COLO668 (cell line): ENCODE measurements around the gene NDC80.
A peak's percentile ranks its signal among the peaks of the same experiment; 100 is the strongest.

ENCODE experiments used
- DNase-seq: peaks from one replicate; lab custom pipeline; 2025; ENCODE audit not compliant: unreplicated experiment; lab: John Stamatoyannopoulos, UW

NDC80 gene

DNA sequence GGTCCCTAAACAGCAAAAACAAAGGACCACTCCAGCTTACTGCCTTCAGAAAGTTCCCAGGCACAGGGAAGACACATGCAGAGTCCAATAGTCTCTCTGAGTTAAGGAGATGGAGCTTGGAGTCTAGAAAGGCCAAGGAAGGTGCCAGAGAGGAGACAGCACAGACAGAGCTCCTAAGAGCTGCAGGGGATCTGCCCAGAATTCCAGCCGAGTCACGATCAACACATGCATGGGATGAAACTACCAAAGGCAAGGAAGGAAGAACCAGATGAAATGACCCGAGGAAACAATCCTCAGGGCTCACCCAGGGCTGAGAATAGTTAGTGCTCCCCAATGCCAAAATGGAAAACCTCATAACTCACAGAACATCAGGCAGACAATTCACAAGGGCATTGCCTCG is 15.5 kb upstream of the NDC80 start:
- DNase-seq, result no peak

DNA sequence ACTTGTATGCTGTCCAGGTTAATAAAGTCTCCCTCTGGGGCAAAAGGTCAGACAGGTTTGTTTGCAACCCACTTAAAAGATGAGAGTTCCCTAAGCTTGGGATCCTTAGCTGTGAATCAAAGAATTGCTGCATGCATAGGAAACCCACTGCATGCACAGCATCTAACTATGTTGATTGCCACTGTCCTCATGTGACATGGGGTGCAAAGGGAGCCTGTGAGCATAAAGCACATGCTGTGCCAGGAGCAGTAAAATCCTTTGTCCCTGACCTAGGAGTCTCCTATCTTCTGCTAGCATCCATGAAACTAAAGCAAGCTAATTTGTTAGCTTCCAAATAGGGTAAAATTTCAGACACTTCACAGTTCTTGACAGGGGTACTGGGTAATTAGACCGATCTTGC is 13.8 kb upstream of the NDC80 start:
- no peak for DNase-seq

DNA sequence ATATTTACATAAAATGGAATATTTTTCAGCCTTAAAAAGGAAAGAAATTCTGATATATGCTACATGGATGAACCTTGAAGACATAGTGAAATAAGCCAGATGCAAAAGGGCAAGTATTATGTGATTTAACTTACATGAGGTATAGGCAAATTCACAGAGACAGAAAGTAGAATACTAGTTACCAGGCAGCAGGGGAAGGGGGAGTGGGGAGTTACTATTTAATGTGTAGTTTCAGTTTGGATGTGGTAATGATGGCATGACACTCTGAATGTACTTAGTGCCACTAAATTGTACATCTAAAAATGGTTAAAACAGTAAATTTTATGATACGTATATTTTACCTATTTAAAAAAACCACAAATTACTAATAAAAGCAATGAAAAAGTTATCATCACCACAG is 12.1 kb upstream of the NDC80 start:
- no peak for DNase-seq

DNA sequence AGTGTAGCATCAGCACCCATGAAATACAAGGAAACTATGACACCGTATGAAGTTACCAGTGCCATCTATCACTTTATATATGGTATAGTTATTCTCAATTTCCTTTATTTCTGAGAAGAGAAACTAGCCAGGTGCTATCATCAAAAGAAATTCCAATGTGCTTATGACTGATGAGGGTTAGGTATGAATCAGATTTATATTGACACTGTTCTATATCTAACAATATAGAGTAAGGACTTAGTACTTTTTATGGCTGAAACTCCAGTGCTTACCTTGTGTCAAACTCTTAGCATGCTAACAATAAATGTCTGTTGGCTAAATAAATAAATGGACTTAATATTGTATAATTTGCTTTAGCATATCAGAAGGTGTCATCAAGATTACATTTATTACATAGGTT is 7.0 kb upstream of the NDC80 start:
- no peak for DNase-seq

DNA sequence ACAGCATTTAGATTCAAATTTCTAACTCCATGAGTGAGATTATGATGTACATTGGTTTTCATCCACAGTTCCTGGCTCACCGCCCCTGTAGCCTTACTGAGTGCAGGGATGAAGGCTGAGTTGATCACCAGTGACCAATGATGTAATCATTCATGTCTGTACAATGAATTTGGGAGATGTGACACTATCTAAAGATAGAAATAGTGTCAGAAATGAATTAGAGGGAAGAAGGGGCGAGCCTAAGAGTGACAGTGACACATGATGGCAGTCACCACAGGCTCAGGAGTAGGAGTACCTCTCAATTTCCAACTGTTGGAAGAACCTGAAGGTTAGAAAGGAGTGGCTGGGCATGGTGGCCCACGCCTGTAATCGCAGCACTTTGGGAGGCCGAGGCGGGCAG is 3.2 kb upstream of the NDC80 start:
- DNase-seq, result no peak

DNA sequence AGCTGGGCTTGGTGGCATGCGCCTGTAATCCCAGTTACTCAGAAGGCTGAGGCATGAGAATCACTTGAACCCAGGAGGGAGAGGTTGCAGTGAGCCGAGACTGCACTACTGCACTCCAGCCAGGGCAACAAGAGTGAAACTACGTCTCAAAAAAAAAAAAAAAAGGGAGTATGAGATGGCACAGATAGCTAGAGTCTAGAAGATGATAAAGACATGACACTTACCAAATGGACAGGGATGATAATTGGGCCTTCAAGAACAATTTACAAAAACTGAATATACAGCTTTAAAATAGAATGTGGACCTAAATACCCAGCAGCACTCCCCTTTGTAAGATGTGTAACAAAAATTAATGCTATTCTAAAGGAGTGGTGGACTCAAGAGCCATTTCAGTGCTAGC is 2.8 kb upstream of the NDC80 start:
- no peak for DNase-seq

DNA sequence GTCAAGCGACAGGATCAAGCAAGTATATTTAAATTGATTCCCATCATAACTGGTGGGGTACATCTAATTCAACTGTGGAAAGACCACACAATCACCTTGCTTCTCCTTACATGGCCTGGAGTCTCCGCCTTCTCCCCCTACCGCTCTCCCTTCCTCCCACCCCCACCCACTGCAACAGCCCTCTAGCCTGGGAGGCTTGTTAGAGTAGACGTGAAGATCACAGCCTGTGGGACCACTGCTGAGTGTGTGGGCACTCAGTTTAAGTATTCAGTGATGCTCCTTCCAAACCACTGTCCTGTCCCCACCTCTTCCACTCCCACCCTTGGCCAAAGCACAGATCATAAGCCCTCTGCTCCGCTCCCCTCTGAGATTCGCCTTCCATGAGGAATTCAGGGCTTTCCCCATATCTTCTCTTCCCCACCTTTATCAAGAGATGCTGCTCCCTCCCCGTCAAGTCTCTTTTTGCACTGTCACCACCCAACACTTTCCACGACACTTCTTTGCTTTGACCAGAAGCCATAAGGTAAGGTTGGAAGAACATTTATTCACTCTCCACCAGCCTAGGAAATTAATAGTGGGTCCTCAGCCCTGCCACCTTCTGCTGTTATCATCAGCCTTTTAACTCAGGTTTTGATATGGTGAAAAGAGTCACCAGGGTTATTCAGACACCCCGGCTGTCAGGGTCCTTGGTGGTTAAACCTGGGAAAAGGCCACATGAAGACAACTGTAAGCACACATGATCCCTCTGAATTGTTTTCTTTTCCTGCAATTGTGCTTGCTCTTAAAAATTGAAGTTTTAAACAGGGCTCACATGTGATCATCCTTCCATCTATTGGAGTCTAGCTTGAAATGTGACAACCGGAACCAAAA is 1.8 kb upstream of the NDC80 start:
- no peak for DNase-seq

DNA sequence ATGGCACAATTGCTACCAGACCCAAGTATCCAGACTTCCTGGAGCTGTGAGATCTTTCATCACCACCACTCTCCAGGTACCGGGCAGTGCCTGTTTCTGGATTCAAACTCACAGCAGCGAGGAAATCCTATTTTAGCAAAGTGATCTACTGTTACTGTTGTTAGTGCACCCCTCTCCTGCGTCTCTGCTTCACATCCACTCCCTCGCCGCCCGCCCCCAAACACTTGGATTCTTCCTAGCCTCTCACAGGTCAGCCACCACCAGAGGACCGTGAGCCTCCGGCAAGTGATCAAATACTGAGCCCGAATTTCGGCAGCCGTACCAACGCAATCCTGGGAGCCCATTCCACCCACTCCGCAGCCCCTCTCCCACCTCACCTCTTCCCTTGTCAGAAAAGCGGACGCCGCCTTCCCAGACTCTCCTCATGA is 571 bp upstream of the NDC80 start:
- DNase-seq, result peak; percentile 68

DNA sequence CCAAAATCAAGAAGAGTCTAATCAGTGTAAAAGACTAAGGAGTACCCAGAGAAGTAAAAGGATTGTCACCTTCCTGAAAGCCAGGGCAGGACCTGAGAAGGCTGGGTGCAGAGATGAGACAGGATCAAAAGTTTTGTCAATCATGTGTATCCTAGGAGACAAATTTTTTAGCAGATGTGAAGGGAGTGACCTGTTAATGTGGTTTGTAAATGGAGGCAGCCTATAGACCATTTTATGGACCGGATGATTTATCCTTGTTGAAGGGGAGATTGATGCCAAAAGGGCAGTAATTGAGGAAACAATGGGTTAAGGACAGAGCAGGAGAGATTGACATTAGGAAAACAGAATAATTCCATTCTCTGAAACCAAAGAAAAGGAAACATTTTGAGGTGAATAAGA is 813 bp downstream of the NDC80 start:
- DNase-seq, result no peak

DNA sequence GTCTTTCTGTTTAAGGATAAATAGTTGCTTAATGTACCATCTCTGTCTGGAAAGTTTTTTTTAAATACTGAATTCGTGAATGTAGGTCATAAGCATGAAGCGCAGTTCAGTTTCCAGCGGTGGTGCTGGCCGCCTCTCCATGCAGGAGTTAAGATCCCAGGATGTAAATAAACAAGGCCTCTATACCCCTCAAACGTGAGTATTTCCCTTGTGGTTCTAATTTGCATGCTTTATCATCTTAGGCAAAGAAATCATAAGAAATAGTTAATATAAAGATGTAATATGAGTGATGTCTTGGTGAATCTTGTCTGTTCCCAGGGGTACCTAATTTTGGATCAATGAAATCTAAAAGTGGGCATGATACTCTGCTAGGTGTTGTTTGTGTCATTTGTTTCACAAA is 1.5 kb downstream of the NDC80 start:
- no peak for DNase-seq

DNA sequence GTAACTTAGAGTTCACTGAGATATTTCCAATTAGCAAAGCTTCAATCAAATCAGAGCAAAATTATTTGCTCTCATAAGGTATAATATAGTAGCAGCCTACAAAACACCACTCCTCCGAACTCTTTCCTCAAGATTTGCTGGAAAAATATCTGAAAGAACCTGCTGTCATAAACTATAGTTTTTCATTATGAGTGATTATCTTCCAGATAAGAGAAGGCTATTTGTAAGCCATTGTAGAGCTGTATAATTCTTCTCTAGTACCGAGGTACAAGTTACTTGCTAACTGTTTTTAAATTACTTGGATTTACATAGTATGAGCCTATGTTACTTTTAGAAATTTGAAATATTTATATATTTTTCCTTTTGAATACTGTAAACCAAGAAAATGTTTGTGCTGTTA is 2.1 kb downstream of the NDC80 start:
- no peak for DNase-seq

DNA sequence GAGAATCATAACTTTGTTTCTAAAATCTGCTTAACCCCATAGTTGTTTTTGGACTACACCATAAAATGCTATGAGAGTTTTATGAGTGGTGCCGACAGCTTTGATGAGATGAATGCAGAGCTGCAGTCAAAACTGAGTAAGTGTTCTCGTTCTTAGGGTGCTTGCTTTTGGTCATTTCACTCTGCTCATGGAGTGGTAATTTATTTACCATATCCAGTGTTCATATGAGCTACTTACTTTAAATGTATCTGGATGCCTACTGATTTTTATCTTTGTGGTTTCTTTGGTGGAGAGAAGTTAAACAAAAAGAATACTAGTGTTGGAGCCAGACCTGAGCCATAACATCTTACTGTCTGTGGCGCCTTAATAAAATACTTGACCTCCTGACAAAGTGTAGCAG is 16.4 kb downstream of the NDC80 start:
- no peak for DNase-seq

DNA sequence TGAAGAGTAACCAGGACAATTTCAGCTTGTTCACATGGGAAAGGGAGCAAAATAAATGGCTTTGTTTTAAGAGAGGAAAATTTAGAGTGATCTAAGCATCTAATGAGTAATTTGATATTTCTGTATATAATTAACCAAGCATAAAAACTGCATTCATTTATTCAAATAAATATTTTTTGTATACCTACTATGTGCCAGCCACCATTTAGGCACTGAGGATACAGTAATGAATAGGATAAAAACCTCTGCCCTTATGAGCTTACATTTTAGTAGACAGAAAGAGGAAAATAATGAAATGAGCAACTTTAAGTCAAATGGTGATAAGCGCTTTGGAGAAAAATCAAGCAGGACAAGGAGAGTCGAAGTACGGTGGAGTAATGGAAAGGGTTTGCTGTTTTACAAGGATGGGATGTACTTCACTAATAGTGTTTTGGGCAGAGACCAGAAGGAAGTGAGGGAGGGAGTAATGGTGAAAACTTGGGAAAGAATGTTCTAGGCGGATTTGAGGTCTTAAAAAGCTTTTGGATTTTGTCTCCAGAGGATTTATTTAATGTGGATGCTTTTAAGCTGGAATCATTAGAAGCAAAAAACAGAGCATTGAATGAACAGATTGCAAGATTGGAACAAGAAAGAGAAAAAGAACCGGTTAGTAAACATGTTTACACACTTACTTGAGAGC is 17.4 kb downstream of the NDC80 start:
- DNase-seq, result no peak

DNA sequence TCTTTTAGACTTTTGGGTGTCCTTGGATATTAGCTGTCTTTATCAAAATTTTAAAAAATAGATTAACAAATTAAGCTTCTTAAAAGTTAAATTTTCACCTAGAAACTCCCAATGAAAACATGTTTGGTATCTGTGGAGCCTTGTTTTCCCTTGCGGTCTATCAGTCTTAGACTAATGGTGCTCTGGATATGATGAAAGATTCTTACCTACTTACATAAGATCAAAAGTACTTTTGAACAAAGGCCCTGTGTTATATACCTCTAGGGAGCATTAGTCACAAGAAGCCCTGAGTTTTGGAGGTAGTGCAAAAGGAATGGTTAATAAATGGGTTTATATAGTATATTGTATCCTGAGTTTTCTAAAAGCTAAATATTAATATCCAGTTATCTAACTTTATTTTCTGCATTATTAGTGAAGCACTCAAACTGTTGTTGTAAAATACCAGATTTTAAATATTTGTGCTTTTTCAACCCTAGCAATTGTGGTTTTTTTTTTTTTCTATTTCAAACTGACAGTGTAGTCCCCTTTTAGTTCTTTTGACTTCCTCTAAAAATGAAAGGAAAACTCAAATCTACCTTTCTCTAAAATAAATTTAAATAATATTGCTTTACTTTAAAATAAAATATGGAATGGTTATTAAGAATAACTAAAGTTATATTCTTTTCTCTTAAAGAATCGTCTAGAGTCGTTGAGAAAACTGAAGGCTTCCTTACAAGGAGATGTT is 18.1 kb downstream of the NDC80 start:
- no peak for DNase-seq

DNA sequence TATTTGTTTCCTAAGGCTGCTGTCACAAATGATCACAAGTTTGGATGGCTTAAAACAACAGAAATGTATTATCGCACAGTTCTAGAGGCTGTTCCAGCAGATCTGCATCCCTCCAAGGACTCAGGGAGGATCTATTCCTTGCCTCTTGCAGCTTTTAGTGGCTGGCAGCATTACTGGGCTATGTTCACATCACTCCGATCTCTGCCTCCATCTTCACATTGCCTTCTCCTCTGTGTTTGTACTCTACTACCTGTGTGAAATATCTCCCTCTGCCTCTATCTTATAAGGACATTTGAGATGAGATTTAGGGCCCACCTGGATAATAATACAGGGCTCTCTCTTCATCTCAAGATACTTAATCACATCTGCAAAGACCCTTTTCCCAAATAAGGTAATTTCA is 18.9 kb downstream of the NDC80 start:
- no peak for DNase-seq

DNA sequence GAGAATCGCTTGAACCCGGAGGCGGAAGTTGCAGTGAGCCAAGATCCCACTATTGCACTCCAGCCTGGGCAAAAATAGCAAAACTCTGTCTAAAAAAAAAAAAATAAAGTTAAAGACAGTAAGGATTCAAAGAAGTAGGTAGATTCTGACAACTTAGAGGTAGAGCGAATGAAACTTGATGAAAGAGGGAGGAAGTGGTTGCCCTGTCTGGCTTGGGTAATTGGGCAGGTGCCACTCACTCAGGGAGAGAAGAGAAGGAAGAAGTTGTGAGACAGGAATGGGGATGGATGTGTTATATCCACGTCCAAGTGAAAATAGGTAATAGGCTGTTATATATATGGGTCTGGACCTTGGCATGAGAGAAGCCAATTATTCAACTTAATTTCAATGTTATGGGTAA is 26.3 kb downstream of the NDC80 start:
- no peak for DNase-seq

DNA sequence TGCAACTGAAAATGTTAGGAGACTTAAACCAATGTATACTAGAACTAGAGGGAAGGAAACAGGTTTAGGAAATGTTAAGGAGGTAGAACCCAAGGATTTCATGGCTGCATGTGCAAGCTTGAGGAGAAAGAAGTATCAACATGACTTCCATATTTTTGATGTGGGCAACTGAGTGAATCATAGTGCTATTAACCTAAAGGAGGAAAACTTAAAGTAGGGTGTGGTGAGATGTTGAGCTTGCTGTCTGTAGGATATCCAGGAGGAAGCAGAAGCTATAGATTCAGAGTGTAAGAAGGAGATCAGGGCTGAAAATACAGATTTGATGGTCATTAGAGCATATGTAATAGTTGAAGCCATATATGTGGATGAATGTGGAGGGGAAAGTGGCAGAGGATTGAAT is 31.5 kb downstream of the NDC80 start:
- DNase-seq, result no peak

DNA sequence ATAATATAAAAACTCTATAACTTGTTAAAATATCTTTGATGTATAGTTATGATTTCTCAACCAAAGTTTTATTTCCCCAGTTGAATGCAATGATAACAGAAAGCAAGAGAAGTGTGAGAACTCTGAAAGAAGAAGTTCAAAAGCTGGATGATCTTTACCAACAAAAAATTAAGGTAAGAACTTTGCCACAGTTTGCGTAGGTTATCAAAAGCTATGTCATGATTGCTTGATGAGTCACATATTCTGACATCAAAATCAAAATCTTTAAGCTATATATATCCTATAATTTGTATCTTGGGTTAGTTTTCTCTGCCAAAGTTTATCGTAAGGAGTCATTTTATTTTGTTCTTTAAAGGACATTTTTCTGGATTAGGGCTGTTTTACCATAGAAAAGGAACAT is 35.0 kb downstream of the NDC80 start:
- no peak for DNase-seq

DNA sequence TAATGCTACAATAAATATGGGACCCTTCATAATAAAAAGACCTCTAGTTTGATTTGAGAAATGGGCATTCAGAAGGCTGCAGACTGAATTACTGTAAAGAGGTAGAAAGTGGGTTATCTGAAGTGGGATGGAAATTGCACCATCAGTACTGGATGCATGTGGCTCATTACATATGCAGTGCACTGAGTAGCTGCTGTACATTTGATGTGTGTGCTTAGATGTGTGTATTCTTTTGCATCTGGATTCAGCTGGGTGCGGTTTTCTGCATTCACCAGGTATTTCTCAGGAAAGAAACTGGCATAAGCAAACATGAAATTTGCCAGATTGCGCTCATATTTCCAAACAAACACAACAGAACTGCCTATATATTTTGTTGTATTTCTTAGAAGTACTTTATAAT is 38.2 kb downstream of the NDC80 start:
- DNase-seq, result no peak

DNA sequence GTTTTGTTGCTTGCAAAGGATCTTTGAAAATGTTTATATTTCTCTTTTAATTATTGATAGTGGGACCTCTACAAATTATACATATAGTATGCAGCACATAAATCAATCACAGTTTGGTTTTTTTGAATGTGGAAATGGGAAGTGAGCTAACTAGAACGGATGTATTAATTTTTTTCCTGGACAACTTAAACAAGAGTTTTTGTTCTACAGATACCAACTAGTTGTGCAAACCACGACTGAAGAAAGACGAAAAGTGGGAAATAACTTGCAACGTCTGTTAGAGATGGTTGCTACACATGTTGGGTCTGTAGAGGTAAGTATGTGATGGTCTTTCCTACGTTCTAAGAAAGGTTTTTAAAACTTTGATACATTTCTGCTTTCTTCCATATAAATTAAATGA is 39.2 kb downstream of the NDC80 start:
- no peak for DNase-seq

DNA sequence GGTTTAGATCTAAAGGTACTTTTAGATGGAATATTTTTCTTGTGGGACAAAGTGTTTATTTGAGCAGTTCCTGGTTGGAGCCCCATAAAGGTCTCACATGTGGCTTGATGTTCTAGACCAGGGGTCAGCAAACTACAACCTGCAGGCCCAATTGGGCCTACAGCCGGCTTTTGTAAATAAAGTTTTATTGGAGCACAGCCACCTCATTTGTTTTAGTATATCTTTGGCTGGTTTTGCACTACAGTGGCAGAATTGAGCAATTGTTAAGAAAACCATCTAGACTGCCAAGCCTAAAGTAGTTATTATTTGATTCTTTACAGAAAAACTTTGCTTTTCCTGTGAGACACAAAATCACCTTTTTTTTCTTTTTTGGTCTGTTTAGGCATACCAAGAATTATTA is 41.6 kb downstream of the NDC80 start:
- no peak for DNase-seq

DNA sequence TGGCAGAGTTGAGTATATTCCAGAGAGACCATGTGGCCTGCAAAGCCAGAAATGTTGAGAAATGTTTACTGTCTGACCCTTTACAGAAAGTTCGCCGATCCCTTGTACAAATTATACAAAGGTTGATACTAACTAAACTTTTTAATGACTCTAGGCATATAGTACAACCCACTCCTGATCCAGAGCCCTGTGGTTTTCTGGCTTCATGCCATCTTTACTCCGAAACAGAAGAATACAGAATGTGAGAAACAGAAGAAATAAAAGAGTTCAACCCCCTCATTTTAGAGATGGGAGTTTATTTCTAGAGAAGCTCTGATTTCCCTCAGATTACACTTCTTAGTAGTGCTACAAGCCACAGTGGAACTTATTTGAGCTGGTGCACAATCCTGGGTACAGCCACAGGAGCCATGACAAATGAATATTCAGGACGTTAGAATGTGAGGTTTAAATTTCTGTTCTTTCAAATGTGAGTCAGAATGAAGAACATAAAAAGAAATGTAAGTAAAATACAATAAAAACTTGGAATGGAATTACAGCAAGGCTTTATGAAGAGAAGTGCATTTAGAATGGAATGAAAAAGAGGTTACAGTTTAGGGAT is 46.1 kb downstream of the NDC80 start:
- no peak for DNase-seq
